Aorta (tissue), 5 donors: ENCODE measurements around the gene STAP2. TPM values are rescaled to one million over a fixed set of nuclear protein-coding genes. Genes with fewer than 3 reads are reported as not detected.
A peak's percentile ranks its signal among the peaks of the same experiment; 100 is the strongest.

ENCODE experiments used
- ATAC-seq: fragments of 200-7000 bp; cut with Tn5 transposase; one replicate; pipeline ENCODE4 v1.9.1; 2022; ENCODE audit warnings: moderate library complexity; ENCODE audit not compliant: low FRiP score
- DNase-seq, 2 donors: peaks; one replicate each; pipeline ENCODE4 v3.0.0-alpha.2; 2020
- H3K27ac ChIP-seq, 2 donors: one replicate each; pipeline ENCODE4 v1.5.1; 2013; ENCODE audit warnings: low read length in 2 of 2, mild to moderate bottlenecking in 2 of 2, moderate library complexity in 2 of 2, control low read depth in 1 of 2, inconsistent platforms in 1 of 2, low read depth in 1 of 2
- H3K27me3 ChIP-seq, 2 donors: one replicate each; pipeline ENCODE4 v1.6.1; 2013; ENCODE audit warnings: control low read depth in 1 of 2, low read length in 1 of 2, mild to moderate bottlenecking in 1 of 2, moderate library complexity in 1 of 2; ENCODE audit not compliant: insufficient read depth in 2 of 2, control insufficient read depth in 1 of 2
- H3K36me3 ChIP-seq, 2 donors: one replicate each; pipeline ENCODE4 v1.6.1; 2013; ENCODE audit warnings: control low read depth in 1 of 2, low read length in 1 of 2, mild to moderate bottlenecking in 1 of 2; ENCODE audit not compliant: insufficient read depth in 2 of 2, control insufficient read depth in 1 of 2
- H3K4me1 ChIP-seq, 2 donors: one replicate each; pipeline ENCODE4 v1.6.1; 2013; ENCODE audit warnings: low read length in 2 of 2, control low read depth in 1 of 2, mild to moderate bottlenecking in 1 of 2, moderate library complexity in 1 of 2; ENCODE audit not compliant: insufficient read depth in 2 of 2, control insufficient read depth in 1 of 2
- H3K4me3 ChIP-seq, 2 donors: one replicate each; pipeline ENCODE4 v1.5.1; 2013; ENCODE audit warnings: low read length in 2 of 2, control low read depth in 1 of 2, mild to moderate bottlenecking in 1 of 2
- H3K9me3 ChIP-seq: one replicate; pipeline ENCODE4 v1.6.1; 2013; ENCODE audit warnings: mild to moderate bottlenecking, low read length; ENCODE audit not compliant: control insufficient read depth
- WGBS, 2 donors: extraction: QIAGEN DNeasy Blood & Tissue Kit; methylation state at CpG; one replicate each; pipeline ENCODE4 v1.1.7; 2013; 5-methylcytosine and 5-hydroxymethylcytosine counted together
- intact Hi-C, 2 donors: fragments of 100-400 bp; cut with DNase I; formaldehyde crosslinking; loops; one replicate each; pipeline versions ENCODE4 v1.14.2 to v1.15.0; 2022
- polyA plus RNA-seq, 2 donors: library from polyadenylated mRNA; stranded (reverse); fragments of 200-250 nt; gene quantifications; one replicate each; pipeline ENCODE4 v1.2.3, GENCODE V29; 2013
- total RNA-seq, 2 donors: library from RNA; stranded (reverse); fragmentation: NEBNext Ultra II Directional; extraction: Animal tissue kit (Norgen Biotek cat#: 25700); gene quantifications; one replicate each; pipeline ENCODE4 v1.2.1, GENCODE V29; 2021
- donor health status: healthy with polysubstance abuse.
- donor health status: Bipolar disorder and iron deficiency.
- donor health status: DM: no; HTN: no; CAD: no.
- donor health status: DM: no; HTN: no; CAD: no.
- donor health status: DM: yes; HTN: yes; CAD: no.

The STAP2 gene
- total and polyA plus RNA-seq, 4 donors = 0.13 to 27.8 (median 2.1) TPM

GRCh38 chr19:4371247-4372164 is 32.9 kb upstream of the STAP2 start:
- intact Hi-C loops = no loop called here
- ATAC-seq (no peak), DNase-seq (no peak)
- Histone ChIP-seq H3K27me3 (no peaks in the 10 kb centered on the region), H3K4me1 (peaks cover 0 to 6% of the 10 kb centered on the region in 2 donors), H3K4me3 (no peak overlapping the region), H3K36me3 (no peaks in the 10 kb centered on the region), H3K9me3 (no peaks in the 10 kb centered on the region), H3K27ac (no peak overlapping the region)
- WGBS, 2 donors = 84 to 85% methylated on average over 31 of the region's 31 CpGs

GRCh38 chr19:4370418-4371041 is 31.9 kb upstream of the STAP2 start:
- no peak for DNase-seq
- H3K27ac ChIP-seq = no peak overlapping the region
- peaks cover 0 to 3% of the 10 kb centered on the region in 2 donors for H3K4me1 ChIP-seq
- no peaks in the 10 kb centered on the region for H3K27me3 ChIP-seq
- H3K36me3 ChIP-seq = no peaks in the 10 kb centered on the region
- H3K4me3 ChIP-seq = no peak overlapping the region
- intact Hi-C loops = no loop called here
- no peak for ATAC-seq
- 92 to 93% methylated on average over 15 of the region's 15 CpGs for WGBS, 2 donors
- H3K9me3 ChIP-seq = no peaks in the 10 kb centered on the region

GRCh38 chr19:4369888-4370260 is 31.2 kb upstream of the STAP2 start:
- Histone ChIP-seq H3K9me3 (no peaks in the 10 kb centered on the region), H3K4me3 (no peak overlapping the region), H3K4me1 (peaks cover 0 to under 1% of the 10 kb centered on the region in 2 donors), H3K27ac (no peak overlapping the region), H3K27me3 (no peaks in the 10 kb centered on the region), H3K36me3 (no peaks in the 10 kb centered on the region)
- intact Hi-C loops = no loop called here
- WGBS, 2 donors = 86 to 87% methylated on average over 21 of the region's 21 CpGs
- DNase-seq (peak in 1 of 2 donors; percentile 71), ATAC-seq (no peak)

- DNase-seq (peak in 1 of 2 donors; percentile 77), ATAC-seq (peak; percentile 17)
- Histone ChIP-seq H3K4me1 (no peaks in the 10 kb centered on the region), H3K27ac (no peak overlapping the region), H3K27me3 (no peaks in the 10 kb centered on the region), H3K4me3 (no peak overlapping the region), H3K9me3 (no peaks in the 10 kb centered on the region), H3K36me3 (no peaks in the 10 kb centered on the region)
- WGBS, 2 donors = 85 to 86% methylated on average over 21 to 25 of the region's 25 CpGs
- intact Hi-C loops = no loop called here
These were observed 30.7 kb upstream of the STAP2 start for GRCh38 chr19:4369109-4369887.

- 67% methylated on average over 19 of the region's 19 CpGs for WGBS, 2 donors
- H3K27me3 ChIP-seq = no peaks in the 10 kb centered on the region
- no peaks in the 10 kb centered on the region for H3K4me1 ChIP-seq
- H3K4me3 ChIP-seq = no peak overlapping the region
- H3K9me3 ChIP-seq = no peaks in the 10 kb centered on the region
- no peak overlapping the region for H3K27ac ChIP-seq
- peaks cover 0 to 2% of the 10 kb centered on the region in 2 donors for H3K36me3 ChIP-seq
- no peak for ATAC-seq
- intact Hi-C loops = no loop called here
- DNase-seq = peak in 1 of 2 donors; percentile 54
These were observed 29.6 kb upstream of the STAP2 start for GRCh38 chr19:4368128-4368820.

GRCh38 chr19:4367781-4368127 is 29.1 kb upstream of the STAP2 start:
- Histone ChIP-seq H3K4me3 (no peak overlapping the region), H3K27ac (no peak overlapping the region), H3K36me3 (peaks cover 0 to 2% of the 10 kb centered on the region in 2 donors), H3K4me1 (no peaks in the 10 kb centered on the region), H3K27me3 (no peaks in the 10 kb centered on the region), H3K9me3 (no peaks in the 10 kb centered on the region)
- no peak for DNase-seq
- no peak for ATAC-seq
- 87 to 93% methylated on average over 13 of the region's 13 CpGs for WGBS, 2 donors
- intact Hi-C loops = no loop called here

- intact Hi-C loops = no loop called here
- Histone ChIP-seq H3K27ac (no peak overlapping the region), H3K36me3 (peaks cover 0 to 2% of the 10 kb centered on the region in 2 donors), H3K27me3 (no peaks in the 10 kb centered on the region), H3K9me3 (no peaks in the 10 kb centered on the region), H3K4me1 (no peaks in the 10 kb centered on the region), H3K4me3 (no peak overlapping the region)
- ATAC-seq = no peak
- WGBS, 2 donors = 92% methylated on average over 10 of the region's 10 CpGs
- no peak for DNase-seq
These were observed 28.7 kb upstream of the STAP2 start for GRCh38 chr19:4367336-4367723.

- Histone ChIP-seq H3K27ac (no peak overlapping the region), H3K4me1 (no peaks in the 10 kb centered on the region), H3K9me3 (no peaks in the 10 kb centered on the region), H3K36me3 (peaks cover 0 to 2% of the 10 kb centered on the region in 2 donors), H3K27me3 (no peaks in the 10 kb centered on the region), H3K4me3 (no peak overlapping the region)
- intact Hi-C loops = no loop called here
- 88 to 92% methylated on average over 15 to 16 of the region's 16 CpGs for WGBS, 2 donors
- ATAC-seq (no peak), DNase-seq (peak in 1 of 2 donors; percentile 66)
These were observed 28.2 kb upstream of the STAP2 start for GRCh38 chr19:4366666-4367335.
